ENCODE data around the gene DACT3. TPM values are rescaled to one million over a fixed set of nuclear protein-coding genes. Genes with fewer than 3 reads are reported as not detected.
A peak's percentile ranks its signal among the peaks of the same experiment; 100 is the strongest.

DACT3 gene
- total RNA-seq, 1 donor from 2014 or later = 0.75 TPM

DNA sequence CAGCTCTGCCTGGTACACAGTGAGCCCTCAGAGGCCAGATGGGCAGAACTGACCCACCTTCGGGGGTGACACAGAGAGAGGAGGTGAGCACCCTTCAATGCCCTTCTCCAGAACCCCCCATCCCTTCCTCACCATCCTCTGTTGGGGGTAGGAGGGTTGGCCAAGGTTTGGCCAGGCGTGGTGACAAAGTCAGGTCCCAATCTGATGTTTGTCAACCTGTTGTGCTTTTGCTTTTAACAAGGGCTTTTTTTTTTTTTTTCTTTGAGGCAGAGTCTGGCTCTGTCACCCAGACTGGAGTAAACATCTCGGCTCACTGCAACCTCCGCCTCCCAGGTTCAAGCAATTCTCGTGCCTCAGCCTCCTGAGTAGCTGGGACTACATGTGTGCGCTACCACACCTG, 43.4 kb downstream of the DACT3 start:
- Mint-ChIP-seq H3K36me3 (no peaks in the 10 kb centered on the region), H3K9me3 (no peaks in the 10 kb centered on the region), H3K4me1 (peaks cover 35% of the 10 kb centered on the region), H3K27ac (no peak overlapping the region), H3K27me3 (ENCODE audit: insufficient read depth, low read depth) (peaks cover 10% of the 10 kb centered on the region), H3K4me3 (no peak overlapping the region)
- DNase-seq (ENCODE audit: low spot score) = no peak
- H3K79me2 ChIP-seq (ENCODE audit: low read depth) = no peaks in the 10 kb centered on the region
- peaks cover 12% of the 10 kb centered on the region for H3K4me1 ChIP-seq
- no peak overlapping the region for H3K9ac ChIP-seq
- H3K36me3 ChIP-seq = no peaks in the 10 kb centered on the region
- no peak for TF ChIP-seq EZH2 (IDR thresholded peaks at IDR 0.05)
- TF ChIP-seq EZH2phosphoT487 (IDR thresholded peaks at IDR 0.05) = no peak
- TF ChIP-seq, protein P1, sequence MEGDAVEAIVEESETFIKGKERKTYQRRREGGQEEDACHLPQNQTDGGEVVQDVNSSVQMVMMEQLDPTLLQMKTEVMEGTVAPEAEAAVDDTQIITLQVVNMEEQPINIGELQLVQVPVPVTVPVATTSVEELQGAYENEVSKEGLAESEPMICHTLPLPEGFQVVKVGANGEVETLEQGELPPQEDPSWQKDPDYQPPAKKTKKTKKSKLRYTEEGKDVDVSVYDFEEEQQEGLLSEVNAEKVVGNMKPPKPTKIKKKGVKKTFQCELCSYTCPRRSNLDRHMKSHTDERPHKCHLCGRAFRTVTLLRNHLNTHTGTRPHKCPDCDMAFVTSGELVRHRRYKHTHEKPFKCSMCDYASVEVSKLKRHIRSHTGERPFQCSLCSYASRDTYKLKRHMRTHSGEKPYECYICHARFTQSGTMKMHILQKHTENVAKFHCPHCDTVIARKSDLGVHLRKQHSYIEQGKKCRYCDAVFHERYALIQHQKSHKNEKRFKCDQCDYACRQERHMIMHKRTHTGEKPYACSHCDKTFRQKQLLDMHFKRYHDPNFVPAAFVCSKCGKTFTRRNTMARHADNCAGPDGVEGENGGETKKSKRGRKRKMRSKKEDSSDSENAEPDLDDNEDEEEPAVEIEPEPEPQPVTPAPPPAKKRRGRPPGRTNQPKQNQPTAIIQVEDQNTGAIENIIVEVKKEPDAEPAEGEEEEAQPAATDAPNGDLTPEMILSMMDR (IDR thresholded peaks at IDR 0.05) = no peak
- no peaks in the 10 kb centered on the region for H3K9me3 ChIP-seq (ENCODE audit: low read depth)
- H2AFZ ChIP-seq (replicated peaks) = no peak overlapping the region
- no peaks in the 10 kb centered on the region for H3K27me3 ChIP-seq
- H3K4me3 ChIP-seq = no peak overlapping the region
- peaks cover 11% of the 10 kb centered on the region for H3F3A ChIP-seq (ENCODE audit: low read depth)
- H3K4me2 ChIP-seq = no peak overlapping the region
- no peaks in the 10 kb centered on the region for H4K20me1 ChIP-seq (ENCODE audit: low read depth)
- H3K27ac ChIP-seq = no peak overlapping the region

DNA sequence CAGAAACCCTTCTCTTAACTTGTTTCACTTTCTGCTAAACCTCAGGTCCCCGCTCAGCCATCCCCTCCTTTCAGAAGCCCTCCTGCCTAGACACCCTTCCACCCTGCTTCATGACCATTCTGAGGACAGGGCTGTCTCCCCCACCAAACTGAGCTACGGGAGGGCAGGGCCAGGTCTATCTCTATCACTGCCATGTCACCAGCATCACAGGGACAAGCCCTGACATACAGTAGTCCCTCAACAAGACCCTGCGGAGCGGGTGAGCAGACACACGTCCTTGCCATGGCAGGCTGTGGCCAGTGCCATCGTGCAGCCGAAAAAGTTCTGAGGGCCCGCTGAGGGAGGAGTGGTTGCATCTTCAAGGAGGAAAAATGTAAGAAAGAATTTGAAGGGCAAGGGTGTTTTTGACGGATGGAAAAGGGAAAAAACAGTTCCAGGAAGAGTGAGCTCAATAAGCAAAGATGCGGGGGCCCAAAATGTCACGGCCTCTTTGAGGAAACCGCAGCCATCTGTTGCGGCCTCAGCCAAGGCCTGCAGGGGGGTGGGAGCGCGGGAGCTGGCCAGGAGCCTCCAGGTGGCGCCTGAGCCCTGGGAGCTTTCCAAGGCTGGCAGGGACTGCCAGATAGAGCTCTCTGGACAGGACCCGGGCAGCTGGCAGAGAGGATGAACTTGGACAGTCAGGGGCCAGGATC, 44.2 kb downstream of the DACT3 start:
- peak; percentile 83 for DNase-seq (ENCODE audit: low spot score)
- no peak overlapping the region for H3K4me3 ChIP-seq
- peaks cover 10% of the 10 kb centered on the region for H3K27me3 Mint-ChIP-seq (ENCODE audit: insufficient read depth, low read depth)
- no peaks in the 10 kb centered on the region for H3K36me3 Mint-ChIP-seq
- no peak for TF ChIP-seq EZH2phosphoT487 (IDR thresholded peaks at IDR 0.05)
- TF ChIP-seq, protein P1 (IDR thresholded peaks at IDR 0.05) = peak; percentile 73
- H3K9ac ChIP-seq = no peak overlapping the region
- H3K4me1 ChIP-seq = peaks cover 12% of the 10 kb centered on the region
- H4K20me1 ChIP-seq (ENCODE audit: low read depth) = no peaks in the 10 kb centered on the region
- peaks cover 11% of the 10 kb centered on the region for H3F3A ChIP-seq (ENCODE audit: low read depth)
- peak overlapping the region; percentile 68 for H3K4me3 Mint-ChIP-seq
- H3K4me2 ChIP-seq = no peak overlapping the region
- H3K27ac Mint-ChIP-seq = no peak overlapping the region
- H3K4me1 Mint-ChIP-seq = peaks cover 34% of the 10 kb centered on the region
- no peaks in the 10 kb centered on the region for H3K9me3 Mint-ChIP-seq
- no peaks in the 10 kb centered on the region for H3K79me2 ChIP-seq (ENCODE audit: low read depth)
- H3K27ac ChIP-seq = no peak overlapping the region
- no peaks in the 10 kb centered on the region for H3K27me3 ChIP-seq
- H2AFZ ChIP-seq (replicated peaks) = no peak overlapping the region
- H3K36me3 ChIP-seq = no peaks in the 10 kb centered on the region
- H3K9me3 ChIP-seq (ENCODE audit: low read depth) = no peaks in the 10 kb centered on the region

DNA sequence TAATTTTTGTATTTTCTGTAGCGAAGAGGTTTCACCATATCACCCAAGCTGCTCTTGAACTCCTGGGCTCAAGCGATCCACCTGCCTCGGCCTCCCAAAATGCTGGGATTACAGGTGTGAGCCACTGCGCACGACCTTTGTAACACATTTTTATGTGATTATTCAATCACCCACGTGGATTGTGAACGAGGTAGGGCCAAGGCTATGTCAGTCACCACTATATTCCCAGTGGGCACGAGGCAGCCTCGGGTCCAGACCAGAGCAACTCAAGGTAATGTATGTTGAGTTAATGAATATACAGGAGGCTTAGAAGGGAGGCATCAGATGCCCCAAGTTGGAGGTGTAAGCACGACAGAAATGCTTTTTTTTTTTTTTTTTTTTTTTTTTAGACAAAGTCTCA, 45.0 kb downstream of the DACT3 start:
- H3F3A ChIP-seq (ENCODE audit: low read depth) = peaks cover 8% of the 10 kb centered on the region

More for the DNA sequence above, 45.0 kb downstream of the DACT3 start:
- H4K20me1 ChIP-seq (ENCODE audit: low read depth) = no peaks in the 10 kb centered on the region
- H3K9me3 Mint-ChIP-seq = no peaks in the 10 kb centered on the region
- H3K4me3 Mint-ChIP-seq = no peak overlapping the region
- peaks cover 25% of the 10 kb centered on the region for H3K4me1 Mint-ChIP-seq
- peaks cover 8% of the 10 kb centered on the region for H3K27me3 Mint-ChIP-seq (ENCODE audit: insufficient read depth, low read depth)
- no peak overlapping the region for H3K27ac ChIP-seq
- H3K9ac ChIP-seq = no peak overlapping the region
- no peaks in the 10 kb centered on the region for H3K9me3 ChIP-seq (ENCODE audit: low read depth)
- H3K36me3 ChIP-seq = no peaks in the 10 kb centered on the region
- no peak overlapping the region for H3K4me3 ChIP-seq
- no peaks in the 10 kb centered on the region for H3K79me2 ChIP-seq (ENCODE audit: low read depth)
- H3K27me3 ChIP-seq = no peaks in the 10 kb centered on the region
- no peak overlapping the region for H3K27ac Mint-ChIP-seq
- DNase-seq (ENCODE audit: low spot score) = no peak
- no peaks in the 10 kb centered on the region for H3K36me3 Mint-ChIP-seq
- no peak overlapping the region for H3K4me2 ChIP-seq
- peaks cover 5% of the 10 kb centered on the region for H3K4me1 ChIP-seq
- TF ChIP-seq EZH2 (IDR thresholded peaks at IDR 0.05) = no peak
- no peak for TF ChIP-seq EZH2phosphoT487 (IDR thresholded peaks at IDR 0.05)
- TF ChIP-seq, protein P1 (IDR thresholded peaks at IDR 0.05) = no peak
- no peak overlapping the region for H2AFZ ChIP-seq (replicated peaks)

Measured in neural progenitor cell (in vitro differentiated cells).